HCT116 (cell line): ENCODE measurements around the gene TBC1D19. TPM values are rescaled to one million over a fixed set of nuclear protein-coding genes. Genes with fewer than 3 reads are reported as not detected.

ENCODE experiments used
- ATAC-seq: fragments of 200-7000 bp; cut with Tn5 transposase; 2 replicates; pipeline ENCODE4 v1.9.1; 2020; ENCODE audit warnings: mild to moderate bottlenecking, moderate library complexity
- BruUV-seq: library from RNA; stranded (reverse); fragments of 400-500 nt; replicated peaks from 2 replicates; lab custom pipeline; 2021; lab: Mats Ljungman, UMichigan
- CTCF ChIA-PET: fragments of 300-600 bp; sonication (Branson Sonifier 250); formaldehyde crosslinking; loops from one replicate; lab custom pipeline; 2021; ENCODE audit warnings: antibody characterized with exemption; lab: Charles Lee
- POLR2A ChIA-PET: fragments of 300-600, 350-600 bp; sonication (Branson Sonifier 250); formaldehyde crosslinking; loops from one replicate; lab custom pipeline; 2021; ENCODE audit warnings: antibody characterized with exemption; lab: Charles Lee
- RAD21 ChIA-PET, 2 experiments: fragments of 300-600 bp; sonication (Branson Sonifier 250); formaldehyde crosslinking; loops; one replicate each; lab custom pipeline; 2023; ENCODE audit warnings: low total read pairs in 2 of 2; ENCODE audit not compliant: uncharacterized antibody in 2 of 2, unreplicated experiment in 2 of 2, low non-redundant PET in 1 of 2; lab: Charles Lee
- DNase-seq: peaks from one replicate; pipeline ENCODE4 v3.0.0-alpha.2; 2010; ENCODE audit warnings: low read depth, low spot score
- H2AFZ ChIP-seq: fragments of 200-600 bp; shearing (Covaris generic), sonication (generic); 2 replicates; pipeline ENCODE4 v1.6.1; 2017; ENCODE audit warnings: low read depth, mixed run types, mixed read lengths, antibody characterized with exemption, low read length; ENCODE audit not compliant: poor library complexity, severe bottlenecking
- H3K27ac ChIP-seq: 2 replicates; pipeline ENCODE4 v1.5.1; 2012; ENCODE audit warnings: low read depth, low read length
- H3K27me3 ChIP-seq: fragments of 200-600 bp; sonication (generic); 2 replicates; pipeline ENCODE4 v1.6.1; 2016; ENCODE audit warnings: mixed run types, low read length, mixed read lengths; ENCODE audit not compliant: insufficient read depth
- H3K36me3 ChIP-seq, 2 experiments: fragments of 200-500 bp in 1 of 2; fragments of 200-600 bp in 1 of 2; sonication (Bioruptor generic) in 1 of 2; sonication (generic) in 1 of 2; 2 replicates each; pipeline versions ENCODE4 v1.5.1 to v1.6.1; 2014 to 2016; ENCODE audit warnings: low read length in 2 of 2, inconsistent platforms in 1 of 2, mixed read lengths in 1 of 2, mixed run types in 1 of 2; ENCODE audit not compliant: insufficient read depth in 2 of 2, control insufficient read depth in 1 of 2
- H3K4me1 ChIP-seq, 2 experiments: fragments of 200-600 bp in 1 of 2; sonication (generic) in 1 of 2; 2 replicates each; pipeline versions ENCODE4 v1.5.1 to v1.6.1; 2012 to 2017; ENCODE audit warnings: low read length in 2 of 2, inconsistent platforms in 1 of 2, mild to moderate bottlenecking in 1 of 2, mixed read lengths in 1 of 2, mixed run types in 1 of 2, moderate library complexity in 1 of 2; ENCODE audit not compliant: insufficient read depth in 2 of 2, control insufficient read depth in 1 of 2
- H3K4me2 ChIP-seq: fragments of 200-600 bp; sonication (generic); 2 replicates; pipeline ENCODE4 v1.6.1; 2017; ENCODE audit warnings: mixed run types, low read length, mixed read lengths
- H3K4me3 ChIP-seq, 2 experiments: fragments of 200-600 bp in 1 of 2; sonication (generic) in 1 of 2; replicated peaks in 1 of 2; 2 replicates each; pipeline ENCODE4 v1.5.1; 2011 to 2016; ENCODE audit warnings: low read length in 2 of 2, control low read depth in 1 of 2, low read depth in 1 of 2, mild to moderate bottlenecking in 1 of 2, mixed read lengths in 1 of 2, mixed run types in 1 of 2
- H3K79me2 ChIP-seq: fragments of 200-600 bp; sonication (generic); 2 replicates; pipeline ENCODE4 v1.6.1; 2017; ENCODE audit warnings: mild to moderate bottlenecking, mixed run types, low read length, moderate library complexity, mixed read lengths; ENCODE audit not compliant: insufficient read depth
- H3K9ac ChIP-seq: fragments of 200-600 bp; sonication (generic); 2 replicates; pipeline ENCODE4 v1.6.1; 2016; ENCODE audit warnings: low read length, mixed read lengths
- H3K9me2 ChIP-seq: fragments of 200-600 bp; sonication (generic), shearing (Covaris generic); 2 replicates; pipeline ENCODE4 v1.6.1; 2017; ENCODE audit warnings: mixed run types, mild to moderate bottlenecking, moderate library complexity; ENCODE audit not compliant: insufficient read depth
- H3K9me3 ChIP-seq, 2 experiments: fragments of 200-500 bp in 1 of 2; fragments of 200-600 bp in 1 of 2; sonication (Bioruptor generic) in 1 of 2; sonication (generic) in 1 of 2; 2 replicates each; pipeline ENCODE4 v1.6.1; 2014 to 2017; ENCODE audit warnings: low read length in 2 of 2, mixed read lengths in 2 of 2, inconsistent platforms in 1 of 2, low read depth in 1 of 2, mild to moderate bottlenecking in 1 of 2, mixed run types in 1 of 2, moderate library complexity in 1 of 2; ENCODE audit not compliant: control insufficient read depth in 1 of 2, insufficient read depth in 1 of 2
- H4K20me1 ChIP-seq: fragments of 200-600 bp; sonication (generic), shearing (Covaris generic); 2 replicates; pipeline ENCODE4 v1.6.1; 2017; ENCODE audit warnings: mixed run types, mild to moderate bottlenecking, moderate library complexity; ENCODE audit not compliant: insufficient read depth
- ATF3 ChIP-seq: IDR thresholded peaks from 2 replicates; pipeline ENCODE4 v1.6.1; 2012
- CBX3 ChIP-seq: IDR thresholded peaks from 2 replicates; pipeline ENCODE4 v1.6.1; 2012; ENCODE audit warnings: low read depth
- EZH2phosphoT487 ChIP-seq: fragments of 200-600 bp; IDR thresholded peaks from 2 replicates; pipeline ENCODE4 v1.6.1; 2018; ENCODE audit warnings: antibody characterized with exemption, borderline replicate concordance
- FOSL1 ChIP-seq: IDR thresholded peaks from 2 replicates; pipeline ENCODE4 v1.6.1; 2012; ENCODE audit warnings: low read depth
- JUND ChIP-seq: IDR thresholded peaks from 2 replicates; pipeline ENCODE4 v1.6.1; 2012
- SP1 ChIP-seq: IDR thresholded peaks from 2 replicates; pipeline ENCODE4 v1.6.1; 2012; ENCODE audit warnings: low read depth
- TCF7L2 ChIP-seq: IDR thresholded peaks from 2 replicates; pipeline ENCODE4 v1.7.0; 2011; ENCODE audit warnings: borderline replicate concordance, inconsistent platforms; ENCODE audit not compliant: insufficient read depth, insufficient read length; ENCODE audit errors: extremely low read depth
- YY1 ChIP-seq: IDR thresholded peaks from 2 replicates; pipeline ENCODE4 v1.6.1; 2011; ENCODE audit warnings: low read length, low read depth, moderate library complexity, mild to moderate bottlenecking; ENCODE audit not compliant: insufficient replicate concordance; ENCODE audit errors: extremely low read depth
- ZBTB33 ChIP-seq: IDR thresholded peaks from 2 replicates; pipeline ENCODE4 v1.6.1; 2011; ENCODE audit warnings: mild to moderate bottlenecking, low read length, moderate library complexity; ENCODE audit not compliant: insufficient replicate concordance; ENCODE audit errors: extremely low read depth
- intact Hi-C: fragments of 100-400 bp; cut with micrococcal nuclease; formaldehyde crosslinking; loops from 2 replicates; pipeline ENCODE4 v1.10.0; 2022
- total RNA-seq: library from RNA; stranded (reverse); gene quantifications from one replicate; pipeline ENCODE4 v1.2.1, GENCODE V29; 2021; ENCODE audit not compliant: unreplicated experiment

Gene TBC1D19
- total RNA-seq, 1 experiment from 2014 or later = 25.4 TPM

- POLR2A ChIA-PET = no interaction called here
- H3K27me3 ChIP-seq = no peaks in the 10 kb centered on the region
- no peak overlapping the region for H3K27ac ChIP-seq
- no peak overlapping the region for H3K4me3 ChIP-seq
- no peak overlapping the region for H3K9ac ChIP-seq
- no peaks in the 10 kb centered on the region for H3K79me2 ChIP-seq
- H2AFZ ChIP-seq = no peak overlapping the region
- no peaks in the 10 kb centered on the region for H4K20me1 ChIP-seq
- H3K4me1 ChIP-seq = peaks cover 19 to 26% of the 10 kb centered on the region in 2 experiments
- H3K9me3 ChIP-seq = no peaks in the 10 kb centered on the region
- no peak for DNase-seq
- CTCF ChIA-PET = no interaction called here
- intact Hi-C loops = no loop called here
- ATAC-seq = no peak
- TF ChIP-seq SP1 (no peak), CBX3 (no peak), FOSL1 (no peak), EZH2phosphoT487 (no peak), ATF3 (no peak), TCF7L2 (no peak), ZBTB33 (no peak), JUND (no peak), YY1 (no peak)
- TF ChIP-seq, all 23 proteins: peak for 0
- Histone ChIP-seq H3K9me2 (no peaks in the 10 kb centered on the region), H3K4me2 (no peak overlapping the region), H3K36me3 (no peaks in the 10 kb centered on the region)
- BruUV-seq = no TSS peak
- RAD21 ChIA-PET = no interaction called here
These were observed 205.3 kb downstream of the TBC1D19 start for GRCh38 chr4:26789208-26789607.
